GM12878 (cell line): ENCODE results near the gene OMG. TPM values are rescaled to one million over a fixed set of nuclear protein-coding genes. Genes with fewer than 3 reads are reported as not detected.

Experiments
- ATAC-seq: fragments of 200-7000 bp; cut with Tn5 transposase; 3 replicates; pipeline ENCODE4 v1.9.1; 2020; ENCODE audit warnings: mild to moderate bottlenecking, moderate library complexity
- BruUV-seq: library from RNA; stranded (reverse); fragments of 400-500 nt; replicated peaks from 2 replicates; lab custom pipeline; 2021; lab: Mats Ljungman, UMichigan
- CTCF ChIA-PET: fragments of 300-600 bp; sonication (Branson Sonifier 250); formaldehyde crosslinking; extraction: SDS; loops from one replicate; lab custom pipeline; 2021; ENCODE audit warnings: inconsistent platforms; lab: Yijun Ruan, JAX
- POLR2A ChIA-PET: fragments of 350-600 bp; formaldehyde crosslinking; extraction: SDS; loops from one replicate; lab custom pipeline; 2021; ENCODE audit warnings: inconsistent platforms; lab: Charles Lee
- RAD21 ChIA-PET: fragments of 300-600 bp; sonication (Branson Sonifier 250); formaldehyde crosslinking; loops from one replicate; lab custom pipeline; 2023; ENCODE audit warnings: antibody characterized with exemption; ENCODE audit not compliant: unreplicated experiment; lab: Charles Lee
- SMC1A ChIA-PET: fragments of 300-600 bp; sonication (Branson Sonifier 250); formaldehyde crosslinking; loops from one replicate; lab custom pipeline; 2023; ENCODE audit not compliant: unreplicated experiment, uncharacterized antibody; lab: Charles Lee
- DNase-seq: peaks from one replicate; pipeline ENCODE4 v3.0.0-alpha.2; 2011; ENCODE audit warnings: low read depth, low spot score
- FAIRE-seq: peaks from 3 replicates; lab custom pipeline; 2011; peaks lifted over from hg19 to GRCh38; lab: Jason Lieb, UNC
- H2AFZ ChIP-seq: 2 replicates; pipeline ENCODE4 v1.6.0; 2011; ENCODE audit warnings: low read depth, low read length, control low read depth; ENCODE audit not compliant: control insufficient read depth
- H3K27ac ChIP-seq: 2 replicates; pipeline ENCODE4 v1.5.1; 2011; ENCODE audit warnings: control low read depth; ENCODE audit not compliant: control insufficient read depth, insufficient read depth
- H3K27me3 ChIP-seq, 2 experiments: replicated peaks in 1 of 2; 2 replicates each; pipeline versions ENCODE4 v1.6.0 to v1.6.1; 2011; ENCODE audit warnings: low read length in 1 of 2; ENCODE audit not compliant: control insufficient read depth in 2 of 2, insufficient read depth in 2 of 2
- H3K36me3 ChIP-seq, 2 experiments: 2 replicates each; pipeline ENCODE4 v1.5.1; 2011; ENCODE audit warnings: low read length in 1 of 2; ENCODE audit not compliant: control insufficient read depth in 2 of 2, insufficient read depth in 2 of 2
- H3K4me1 ChIP-seq: 2 replicates; pipeline ENCODE4 v1.6.1; 2011; ENCODE audit warnings: mild to moderate bottlenecking, low read length, moderate library complexity, mixed read lengths; ENCODE audit not compliant: control insufficient read depth, insufficient read depth
- H3K4me2 ChIP-seq: 2 replicates; pipeline ENCODE4 v1.6.0; 2011; ENCODE audit warnings: control low read depth; ENCODE audit not compliant: control insufficient read depth, insufficient read depth
- H3K4me3 ChIP-seq: fragments of 200-600 bp; sonication (generic); 2 replicates; pipeline ENCODE4 v1.5.1; 2016
- H3K79me2 ChIP-seq: 2 replicates; pipeline ENCODE4 v1.6.0; 2011; ENCODE audit warnings: low read length; ENCODE audit not compliant: control insufficient read depth, insufficient read depth
- H3K9ac ChIP-seq: 2 replicates; pipeline ENCODE4 v1.8.0; 2011; ENCODE audit warnings: low read length, control low read depth, mixed read lengths; ENCODE audit not compliant: control insufficient read depth, insufficient read depth
- H3K9me3 ChIP-seq: replicated peaks from 3 replicates; pipeline ENCODE4 v1.5.1; 2011; ENCODE audit warnings: mild to moderate bottlenecking, low read length; ENCODE audit not compliant: control insufficient read depth, insufficient read depth
- H4K20me1 ChIP-seq: 2 replicates; pipeline ENCODE4 v1.6.0; 2011; ENCODE audit not compliant: control insufficient read depth, insufficient read depth
- ATF3 ChIP-seq: IDR thresholded peaks from 2 replicates; pipeline ENCODE4 v1.6.1; 2011; ENCODE audit warnings: low read depth, mild to moderate bottlenecking, low read length, moderate library complexity, borderline replicate concordance; ENCODE audit errors: extremely low read depth
- BCL11A ChIP-seq: IDR thresholded peaks from 2 replicates; pipeline ENCODE4 v1.6.1; 2011; ENCODE audit warnings: low read depth, low read length
- CBFB ChIP-seq: IDR thresholded peaks from 2 replicates; pipeline ENCODE4 v1.6.1; 2016; ENCODE audit warnings: antibody characterized with exemption, low read depth
- KAT2A ChIP-seq: conservative IDR thresholded peaks from 2 replicates; pipeline ENCODE4 v1.6.1; 2011; ENCODE audit warnings: low read depth, low read length; ENCODE audit not compliant: control insufficient read depth
- MLLT1 ChIP-seq: fragments of 450-650 bp; IDR thresholded peaks from 2 replicates; pipeline ENCODE4 v1.6.1; 2016; ENCODE audit warnings: mild to moderate bottlenecking
- MTA2 ChIP-seq: fragments of 450-650 bp; IDR thresholded peaks from 2 replicates; pipeline ENCODE4 v1.6.1; 2016; ENCODE audit warnings: low read depth, mild to moderate bottlenecking, moderate library complexity
- NR2C2 ChIP-seq: IDR thresholded peaks from 2 replicates; pipeline ENCODE4 v1.6.1; 2011; ENCODE audit warnings: borderline replicate concordance, low read depth; ENCODE audit not compliant: control insufficient read depth, insufficient read length
- PKNOX1 ChIP-seq: fragments of 450-650 bp; IDR thresholded peaks from 2 replicates; pipeline ENCODE4 v1.6.1; 2016; ENCODE audit warnings: mild to moderate bottlenecking
- SMAD5 ChIP-seq: IDR thresholded peaks from 2 replicates; pipeline ENCODE4 v1.6.1; 2016; ENCODE audit warnings: antibody characterized with exemption, low read depth
- STAT1 ChIP-seq: fragments of 450-650 bp; conservative IDR thresholded peaks from 2 replicates; pipeline ENCODE4 v1.6.1; 2014; ENCODE audit warnings: antibody characterized with exemption, mild to moderate bottlenecking
- TAF1 ChIP-seq: IDR thresholded peaks from 2 replicates; pipeline ENCODE4 v1.6.1; 2011; ENCODE audit warnings: mild to moderate bottlenecking, low read depth, low read length, borderline replicate concordance
- WRNIP1 ChIP-seq: IDR thresholded peaks from 2 replicates; pipeline ENCODE4 v1.6.1; 2011; ENCODE audit warnings: low read depth, low read length, improper control_type of control experiment, borderline replicate concordance
- WGBS: methylation state at CpG from one replicate; pipeline ENCODE4 v1.1.6; 2016; ENCODE audit warnings: low lambda C conversion rate; ENCODE audit not compliant: insufficient replicate concordance, insufficient coverage; ENCODE audit errors: missing lambda C conversion rate; 5-methylcytosine and 5-hydroxymethylcytosine counted together
- in situ Hi-C: fragments of 300-500 bp; cut with MboI; formaldehyde crosslinking; loops from 9 replicates; pipeline ENCODE4 v1.14.3; 2018; ENCODE audit warnings: mixed read lengths
- intact Hi-C: fragments of 100-400 bp; cut with micrococcal nuclease; formaldehyde crosslinking; loops from one replicate; pipeline ENCODE4 v1.14.2; 2022; ENCODE audit not compliant: unreplicated experiment
- polyA plus RNA-seq, 11 experiments: library from polyadenylated mRNA; depleted of rRNA in 4 of 11; unstranded in 6 of 11; stranded (reverse) in 5 of 11; fragments of >200 nt; fragmentation: Nextera tagmentation in 4 of 11; fragmentation: Illumina TruSeq in 1 of 11; extraction: Ambion mirVana in 4 of 11; extraction: Trizol in 1 of 11; gene quantifications; 1 replicate in 1 of 11; 2 replicates in 10 of 11; pipeline versions ENCODE4 v1.2.1 to v1.2.3, GENCODE V29; 2011 to 2016; ENCODE audit warnings: inconsistent platforms in 2 of 11, missing spikeins in 2 of 11, low read depth in 1 of 11
- total RNA-seq, 4 experiments: library from RNA; depleted of rRNA in 3 of 4; stranded (reverse); fragments of >200 nt in 3 of 4; fragmentation: Illumina TruSeq in 1 of 4; extraction: Trizol in 1 of 4; gene quantifications; 2 replicates each; pipeline versions ENCODE4 v1.2.1 to v1.2.3, GENCODE V29; 2013 to 2021

The OMG gene
- total and polyA plus RNA-seq, 10 of the 15 experiments (the other 5 are each of a cell fraction or from before 2014, with no cell fraction given) = 0.09 to 0.96 (median 0.26) TPM

- RAD21 ChIA-PET = interaction anchor here (0.9 to 3.9 kb wide), 6 partner anchors 8 to 182 kb away, joined by 3 to 39 read pairs (median 12); no protein-coding TSS in a partner anchor
- no TSS peak for BruUV-seq
- FAIRE-seq (no peak), DNase-seq (no peak), ATAC-seq (peak; percentile 31)
- CTCF ChIA-PET = interaction anchor here (1.3 to 10.7 kb wide), 5 partner anchors 10 to 101 kb away, joined by 3 to 80 read pairs (median 6); partner anchors contain the start of gene EVI2A
- Histone ChIP-seq H3K27me3 (no peaks in the 10 kb centered on the region), H3K4me3 (peak overlapping the region; percentile 69), H3K79me2 (peaks cover 90% of the 10 kb centered on the region), H3K9me3 (no peaks in the 10 kb centered on the region; the same call in 2 of the 3 replicates), H3K4me2 (peak overlapping the region; percentile 97), H4K20me1 (no peaks in the 10 kb centered on the region), H3K4me1 (peaks cover 27% of the 10 kb centered on the region), H3K36me3 (peaks cover 0 to 11% of the 10 kb centered on the region in 2 experiments; a peak in 1 of 4 replicates), H2AFZ (no peak overlapping the region), H3K27ac (peak overlapping the region; percentile 95), H3K9ac (peak overlapping the region; percentile 93)
- intact Hi-C loops = loop anchor here (10.0 kb wide), 1 partner anchor 594 kb away; the partner anchor contains the start of gene UTP6
- 0% methylated on average over 5 of the region's 7 CpGs for WGBS
- POLR2A ChIA-PET = interaction anchor here (0.6 to 2.8 kb wide), 7 partner anchors 9 to 182 kb away, joined by 3 to 30 read pairs (median 4); partner anchors contain the start of gene EVI2A
- SMC1A ChIA-PET = interaction anchor here (1.3 to 8.0 kb wide), 4 partner anchors 10 to 60 kb away, joined by 4 to 101 read pairs (median 48); partner anchors contain the start of gene EVI2A
- TF ChIP-seq NR2C2 (no peak), TAF1 (0 out of 2 replicates have a peak, but pooled peaks have one; percentile 16)
- in situ Hi-C loops = no loop called here
Measured at GRCh38 chr17:31310886-31311285, 13.8 kb upstream of the OMG start.

GRCh38 chr17:31310260-31310659, 13.2 kb upstream of the OMG start:
- Histone ChIP-seq H3K27ac (peak overlapping the region; percentile 95), H3K27me3 (no peaks in the 10 kb centered on the region), H3K9ac (peak overlapping the region; percentile 93), H3K9me3 (peaks cover under 1% of the 10 kb centered on the region; the same call in 2 of the 3 replicates), H4K20me1 (no peaks in the 10 kb centered on the region), H3K36me3 (peaks cover under 1 to 13% of the 10 kb centered on the region in 2 experiments; a peak in 3 of 4 replicates), H3K79me2 (peaks cover 91% of the 10 kb centered on the region), H3K4me1 (peaks cover 23% of the 10 kb centered on the region), H3K4me3 (peak overlapping the region; percentile 69), H2AFZ (peak overlapping the region; percentile 14; the same call in 1 of the 2 replicates), H3K4me2 (peak overlapping the region; percentile 97)
- ChIA-PET POLR2A (interaction anchor here (0.7 to 2.8 kb wide), 5 partner anchors 9 to 183 kb away, joined by 3 to 30 read pairs (median 5); partner anchors contain the start of gene EVI2A), RAD21 (interaction anchor here (1.0 to 3.9 kb wide), 5 partner anchors 9 to 183 kb away, joined by 3 to 39 read pairs (median 20); no protein-coding TSS in a partner anchor), SMC1A (interaction anchor here (1.6 to 8.0 kb wide), 3 partner anchors 11 to 61 kb away, joined by 9 to 101 read pairs (median 86); partner anchors contain the start of gene EVI2A), CTCF (interaction anchor here (1.4 to 10.7 kb wide), 3 partner anchors 10 to 62 kb away, joined by 6 to 80 read pairs (median 21); partner anchors contain the start of gene EVI2A)
- in situ Hi-C loops = no loop called here
- 6% methylated on average over 2 of the region's 2 CpGs for WGBS
- BruUV-seq = no TSS peak
- FAIRE-seq (no peak), ATAC-seq (peak; percentile 37), DNase-seq (no peak)
- intact Hi-C loops = loop anchor here (10.0 kb wide), 1 partner anchor 595 kb away; the partner anchor contains the start of gene UTP6
- no peak for TF ChIP-seq BCL11A
- no peak for TF ChIP-seq SMAD5
- peak; percentile 47; the same call in 1 of the 2 replicates for TF ChIP-seq PKNOX1
- peak; percentile 65; the same call in 1 of the 2 replicates for TF ChIP-seq MLLT1
- no peak for TF ChIP-seq MTA2
- no peak for TF ChIP-seq ATF3
- no peak for TF ChIP-seq STAT1
- no peak for TF ChIP-seq CBFB
- no peak for TF ChIP-seq KAT2A
- TF ChIP-seq WRNIP1 = 0 out of 2 replicates have a peak, but pooled peaks have one; percentile 84
